ENCODE measurements around the gene CARD11.

Gene CARD11

DNA sequence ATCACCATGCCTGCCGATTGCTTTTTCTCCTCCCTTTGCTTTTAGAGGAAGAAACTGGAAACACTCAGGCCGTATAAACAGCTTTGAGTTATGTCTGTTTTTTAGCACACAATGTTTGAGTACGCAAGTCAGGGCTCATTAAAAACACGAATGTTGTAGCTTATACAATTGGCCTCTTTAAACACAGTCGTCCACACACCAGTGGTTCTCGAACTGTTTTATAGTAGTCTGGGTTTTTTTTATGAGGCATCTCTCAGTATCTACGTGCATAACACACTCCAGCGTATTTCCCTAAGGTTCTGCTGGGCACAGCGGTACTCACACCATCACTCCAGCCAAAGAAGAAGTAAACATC, 13.4 kb upstream of the CARD11 start:
- Histone ChIP-seq H2BK5ac (ENCODE audit: low read depth, low read length, poor library complexity) (no peak overlapping the region), H3K9me3 (ENCODE audit: insufficient read depth, low read depth, low read length) (no peaks in the 10 kb centered on the region), H3K18ac (ENCODE audit: low read length) (no peak overlapping the region), H3K4me1 (ENCODE audit: control insufficient read depth in 1 of 2, insufficient read depth in 2 of 2, low read length in 2 of 2) (no peaks in the 10 kb centered on the region), H3K4ac (ENCODE audit: low read depth, low read length) (no peak overlapping the region), H2AK5ac (ENCODE audit: low read length) (no peak overlapping the region), H2AFZ (ENCODE audit: insufficient read depth, low read length, poor library complexity) (no peak overlapping the region), H2BK12ac (ENCODE audit: low read length) (no peak overlapping the region), H3K9ac (ENCODE audit: low read length) (no peak overlapping the region), H3K79me2 (ENCODE audit: control insufficient read depth, insufficient read depth, low read length, poor library complexity) (no peaks in the 10 kb centered on the region), H3K23ac (ENCODE audit: low read length) (no peak overlapping the region), H4K12ac (ENCODE audit: low read depth, low read length) (no peak overlapping the region), H3K27me3 (ENCODE audit: insufficient read depth, low read length) (no peaks in the 10 kb centered on the region), H3K27ac (ENCODE audit: low read depth, low read length) (no peak overlapping the region), H3K4me2 (ENCODE audit: low read length) (no peak overlapping the region), H4K8ac (ENCODE audit: low read depth, low read length) (no peak overlapping the region), H3K14ac (ENCODE audit: low read length) (no peak overlapping the region), H3K4me3 (ENCODE audit: low read depth, low read length) (no peak overlapping the region), H4K91ac (ENCODE audit: low read depth, low read length) (no peak overlapping the region), H3K36me3 (ENCODE audit: control insufficient read depth in 1 of 2, insufficient read depth in 2 of 2, low read length in 2 of 2) (no peaks in the 10 kb centered on the region), H2BK120ac (ENCODE audit: insufficient read depth, low read length, poor library complexity) (no peak overlapping the region), H3K79me1 (ENCODE audit: low read length) (no peaks in the 10 kb centered on the region)
- no peak for DNase-seq
- no CpG with 5 or more reads among the region's 9 CpGs for WGBS (ENCODE audit: extremely low coverage, insufficient coverage, insufficient read length)

DNA sequence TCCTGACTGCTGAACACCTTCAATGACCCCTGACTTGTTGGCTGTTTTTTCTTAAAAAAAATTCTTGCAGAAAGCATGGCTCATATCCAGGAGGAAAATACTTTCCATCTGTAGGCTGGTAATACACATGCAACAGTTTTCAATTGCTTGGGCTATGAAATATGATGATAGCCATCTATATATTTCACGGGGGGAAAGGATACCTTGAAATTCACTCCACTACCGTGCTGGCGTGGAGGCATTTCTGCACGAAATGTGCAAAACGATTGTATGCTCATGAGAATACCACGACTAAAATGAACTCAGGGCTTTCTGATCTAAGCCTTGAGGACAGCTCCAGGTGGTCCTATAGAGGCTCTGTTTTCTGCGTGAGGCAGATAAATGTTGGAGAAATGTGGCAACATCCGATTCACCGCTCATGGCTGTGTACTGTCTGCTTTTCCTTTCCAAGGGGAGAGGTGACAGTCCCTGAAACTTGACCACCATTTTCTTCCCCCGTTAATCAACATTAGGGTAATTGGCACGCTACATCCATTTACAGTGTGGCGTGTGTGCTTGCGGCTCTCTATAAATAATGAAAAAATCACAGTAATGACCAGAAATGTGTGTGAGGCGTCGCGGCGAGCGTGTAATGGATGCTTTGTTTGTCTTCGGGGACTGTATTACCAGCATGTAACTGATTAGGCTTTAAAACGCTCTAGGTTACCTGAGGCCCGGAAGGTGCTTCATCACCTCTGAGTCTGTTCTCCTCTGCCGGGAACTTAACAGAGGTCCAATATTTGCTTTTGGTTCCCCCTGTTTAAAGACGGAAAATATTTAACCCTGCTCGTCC, 12.8 kb upstream of the CARD11 start:
- DNase-seq: no peak
- H3K27me3 ChIP-seq (ENCODE audit: insufficient read depth, low read length): no peaks in the 10 kb centered on the region
- no peak overlapping the region for H3K9ac ChIP-seq (ENCODE audit: low read length)
- H2BK5ac ChIP-seq (ENCODE audit: low read depth, low read length, poor library complexity): no peak overlapping the region
- no peak overlapping the region for H2BK12ac ChIP-seq (ENCODE audit: low read length)
- no peaks in the 10 kb centered on the region for H3K79me1 ChIP-seq (ENCODE audit: low read length)
- no CpG with 5 or more reads among the region's 24 CpGs for WGBS (ENCODE audit: extremely low coverage, insufficient coverage, insufficient read length)
- no peak overlapping the region for H3K23ac ChIP-seq (ENCODE audit: low read length)
- H4K12ac ChIP-seq (ENCODE audit: low read depth, low read length): no peak overlapping the region
- H3K18ac ChIP-seq (ENCODE audit: low read length): no peak overlapping the region
- no peak overlapping the region for H3K4ac ChIP-seq (ENCODE audit: low read depth, low read length)
- no peaks in the 10 kb centered on the region for H3K9me3 ChIP-seq (ENCODE audit: insufficient read depth, low read depth, low read length)
- no peak overlapping the region for H3K27ac ChIP-seq (ENCODE audit: low read depth, low read length)
- no peaks in the 10 kb centered on the region for H3K36me3 ChIP-seq (ENCODE audit: control insufficient read depth in 1 of 2, insufficient read depth in 2 of 2, low read length in 2 of 2)
- no peak overlapping the region for H2AK5ac ChIP-seq (ENCODE audit: low read length)
- no peak overlapping the region for H4K91ac ChIP-seq (ENCODE audit: low read depth, low read length)
- H3K79me2 ChIP-seq (ENCODE audit: control insufficient read depth, insufficient read depth, low read length, poor library complexity): no peaks in the 10 kb centered on the region
- H4K8ac ChIP-seq (ENCODE audit: low read depth, low read length): no peak overlapping the region
- H3K14ac ChIP-seq (ENCODE audit: low read length): no peak overlapping the region
- H3K4me2 ChIP-seq (ENCODE audit: low read length): no peak overlapping the region
- H2BK120ac ChIP-seq (ENCODE audit: insufficient read depth, low read length, poor library complexity): no peak overlapping the region
- H3K4me1 ChIP-seq (ENCODE audit: control insufficient read depth in 1 of 2, insufficient read depth in 2 of 2, low read length in 2 of 2): no peaks in the 10 kb centered on the region
- H2AFZ ChIP-seq (ENCODE audit: insufficient read depth, low read length, poor library complexity): no peak overlapping the region
- no peak overlapping the region for H3K4me3 ChIP-seq (ENCODE audit: low read depth, low read length)

DNA sequence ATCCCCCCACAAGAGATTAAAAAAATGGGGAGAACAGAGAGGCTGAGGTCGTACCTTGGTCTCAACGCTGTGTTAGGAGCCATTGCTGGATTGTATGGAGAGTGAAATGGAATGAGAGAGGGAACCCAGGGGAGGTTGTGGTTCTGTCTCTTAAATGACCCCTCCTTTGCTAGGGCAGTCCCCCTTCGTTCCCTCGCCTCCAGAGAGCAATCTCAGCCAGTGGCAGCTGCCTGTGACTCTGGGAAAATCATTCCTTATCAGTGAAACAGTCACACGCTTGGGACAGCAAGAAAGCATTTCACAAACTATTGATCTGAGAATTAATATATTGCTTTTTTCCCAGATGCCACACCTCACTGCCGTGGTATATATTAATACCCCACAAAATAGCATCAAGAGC, 12.0 kb upstream of the CARD11 start:
- no peak overlapping the region for H3K18ac ChIP-seq (ENCODE audit: low read length)
- no peak overlapping the region for H2BK5ac ChIP-seq (ENCODE audit: low read depth, low read length, poor library complexity)
- no peak overlapping the region for H3K4me3 ChIP-seq (ENCODE audit: low read depth, low read length)
- DNase-seq: no peak
- H3K9ac ChIP-seq (ENCODE audit: low read length): no peak overlapping the region
- H2AK5ac ChIP-seq (ENCODE audit: low read length): no peak overlapping the region
- H4K12ac ChIP-seq (ENCODE audit: low read depth, low read length): no peak overlapping the region
- no peaks in the 10 kb centered on the region for H3K36me3 ChIP-seq (ENCODE audit: control insufficient read depth in 1 of 2, insufficient read depth in 2 of 2, low read length in 2 of 2)
- no peaks in the 10 kb centered on the region for H3K27me3 ChIP-seq (ENCODE audit: insufficient read depth, low read length)
- WGBS (ENCODE audit: extremely low coverage, insufficient coverage, insufficient read length): no CpG with 5 or more reads among the region's 6 CpGs
- H3K79me2 ChIP-seq (ENCODE audit: control insufficient read depth, insufficient read depth, low read length, poor library complexity): no peaks in the 10 kb centered on the region
- no peak overlapping the region for H3K4ac ChIP-seq (ENCODE audit: low read depth, low read length)
- no peak overlapping the region for H4K91ac ChIP-seq (ENCODE audit: low read depth, low read length)
- no peak overlapping the region for H3K27ac ChIP-seq (ENCODE audit: low read depth, low read length)
- H3K4me1 ChIP-seq (ENCODE audit: control insufficient read depth in 1 of 2, insufficient read depth in 2 of 2, low read length in 2 of 2): no peaks in the 10 kb centered on the region
- no peak overlapping the region for H4K8ac ChIP-seq (ENCODE audit: low read depth, low read length)
- H3K14ac ChIP-seq (ENCODE audit: low read length): no peak overlapping the region
- no peak overlapping the region for H2BK120ac ChIP-seq (ENCODE audit: insufficient read depth, low read length, poor library complexity)
- H2AFZ ChIP-seq (ENCODE audit: insufficient read depth, low read length, poor library complexity): no peak overlapping the region
- no peaks in the 10 kb centered on the region for H3K79me1 ChIP-seq (ENCODE audit: low read length)
- no peaks in the 10 kb centered on the region for H3K9me3 ChIP-seq (ENCODE audit: insufficient read depth, low read depth, low read length)
- no peak overlapping the region for H3K4me2 ChIP-seq (ENCODE audit: low read length)
- no peak overlapping the region for H3K23ac ChIP-seq (ENCODE audit: low read length)
- H2BK12ac ChIP-seq (ENCODE audit: low read length): no peak overlapping the region

DNA sequence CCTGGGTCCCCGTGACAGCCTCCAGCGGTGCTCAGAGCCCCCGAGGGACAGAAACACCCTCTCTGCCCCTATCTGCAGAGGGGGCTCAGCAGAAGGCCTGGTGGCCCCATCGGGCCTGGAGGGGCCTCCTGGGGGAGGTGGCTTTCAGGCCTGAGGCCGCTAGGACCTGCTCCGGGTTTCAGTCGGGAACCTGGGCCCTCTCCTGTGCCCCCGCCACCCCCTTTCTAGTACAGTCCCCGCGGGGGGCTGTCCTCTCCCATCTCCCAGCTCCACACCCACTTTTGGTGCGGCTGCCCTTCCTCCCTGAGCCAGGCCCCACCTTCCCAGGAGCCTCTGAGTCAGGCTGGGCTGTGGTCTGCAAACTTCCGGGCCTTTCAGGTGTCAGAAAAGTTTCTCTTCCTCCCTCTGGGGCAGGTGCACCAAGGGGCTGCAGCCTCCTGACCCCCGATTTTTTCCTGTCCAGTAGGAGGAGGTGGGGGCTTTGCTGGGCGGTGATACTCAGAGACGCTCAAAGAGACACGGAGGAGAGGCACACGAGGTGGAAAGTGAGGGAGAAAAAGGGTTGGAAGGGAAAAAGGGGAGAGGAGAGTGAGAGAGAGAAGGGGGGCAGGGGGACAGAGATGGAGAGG, 692 bp downstream of the CARD11 start:
- no peak for DNase-seq
- H3K4ac ChIP-seq (ENCODE audit: low read depth, low read length): no peak overlapping the region
- H4K12ac ChIP-seq (ENCODE audit: low read depth, low read length): no peak overlapping the region
- no peak overlapping the region for H2AK5ac ChIP-seq (ENCODE audit: low read length)
- H3K27ac ChIP-seq (ENCODE audit: low read depth, low read length): no peak overlapping the region
- no peaks in the 10 kb centered on the region for H3K36me3 ChIP-seq (ENCODE audit: control insufficient read depth in 1 of 2, insufficient read depth in 2 of 2, low read length in 2 of 2)
- H2AFZ ChIP-seq (ENCODE audit: insufficient read depth, low read length, poor library complexity): no peak overlapping the region
- peak overlapping the region; percentile 8 for H4K8ac ChIP-seq (ENCODE audit: low read depth, low read length)
- peaks cover 2% of the 10 kb centered on the region for H3K9me3 ChIP-seq (ENCODE audit: insufficient read depth, low read depth, low read length)
- no peak overlapping the region for H3K23ac ChIP-seq (ENCODE audit: low read length)
- no peak overlapping the region for H3K18ac ChIP-seq (ENCODE audit: low read length)
- no peaks in the 10 kb centered on the region for H3K79me2 ChIP-seq (ENCODE audit: control insufficient read depth, insufficient read depth, low read length, poor library complexity)
- no peak overlapping the region for H3K9ac ChIP-seq (ENCODE audit: low read length)
- no peak overlapping the region for H2BK12ac ChIP-seq (ENCODE audit: low read length)
- H3K14ac ChIP-seq (ENCODE audit: low read length): no peak overlapping the region
- H2BK5ac ChIP-seq (ENCODE audit: low read depth, low read length, poor library complexity): no peak overlapping the region
- H3K4me3 ChIP-seq (ENCODE audit: low read depth, low read length): no peak overlapping the region
- no CpG with 5 or more reads among the region's 17 CpGs for WGBS (ENCODE audit: extremely low coverage, insufficient coverage, insufficient read length)
- peaks cover 0 to 5% of the 10 kb centered on the region in 2 experiments for H3K4me1 ChIP-seq (ENCODE audit: control insufficient read depth in 1 of 2, insufficient read depth in 2 of 2, low read length in 2 of 2)
- no peak overlapping the region for H2BK120ac ChIP-seq (ENCODE audit: insufficient read depth, low read length, poor library complexity)
- no peaks in the 10 kb centered on the region for H3K79me1 ChIP-seq (ENCODE audit: low read length)
- H3K4me2 ChIP-seq (ENCODE audit: low read length): peak overlapping the region; percentile 78
- H3K27me3 ChIP-seq (ENCODE audit: insufficient read depth, low read length): no peaks in the 10 kb centered on the region
- H4K91ac ChIP-seq (ENCODE audit: low read depth, low read length): no peak overlapping the region

Data from trophoblast cell (in vitro differentiated cells and primary cell).